Ecto neural progenitor cell (in vitro differentiated cells): ENCODE measurements around the gene SEMA4A.
A peak's percentile ranks its signal among the peaks of the same experiment; 100 is the strongest.
"Not testable (repeated sequence)": the region's sequence is repeated elsewhere in the genome, so short reads cannot be mapped to it uniquely, and the experiment has no call there.

Source experiments
- DNase-seq: peaks from one replicate; pipeline ENCODE4 v3.0.0-alpha.2; 2018; ENCODE audit warnings: low spot score

Gene SEMA4A

DNA sequence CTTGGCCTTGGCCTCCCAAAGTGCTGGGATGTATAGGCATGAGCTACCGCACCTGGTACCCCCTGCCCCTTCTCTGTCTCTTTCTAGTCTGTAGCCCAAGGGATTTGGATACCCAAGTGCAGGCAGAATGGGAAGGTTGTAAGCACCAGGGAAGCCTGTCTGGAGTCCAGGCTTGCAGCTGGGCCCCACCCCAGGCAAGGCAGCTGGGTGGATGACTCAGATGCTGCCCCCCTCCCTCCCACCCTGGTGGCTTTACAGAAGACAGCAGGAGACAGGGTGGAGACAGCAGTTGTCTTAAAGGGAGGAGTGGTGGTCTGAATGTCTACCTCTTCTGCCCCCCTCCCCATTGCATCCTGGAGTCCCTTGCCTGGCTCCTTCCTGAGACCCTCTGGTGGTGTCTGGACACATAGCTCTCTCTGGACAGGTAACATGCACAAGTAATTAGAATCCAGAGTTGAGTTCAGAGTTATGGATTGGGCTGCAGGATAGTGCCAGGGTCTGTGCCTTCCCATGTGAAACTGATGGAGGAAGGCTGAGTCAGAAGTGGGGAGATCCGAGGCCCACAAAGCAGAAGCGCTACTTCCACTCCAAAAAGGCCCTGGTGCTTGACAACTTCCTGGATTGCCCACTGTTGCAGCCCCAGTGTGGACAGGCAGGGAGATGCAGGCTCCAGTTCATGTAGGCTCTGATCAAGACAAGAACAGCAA, 33.7 kb upstream of the SEMA4A start:
- DNase-seq: no peak

DNA sequence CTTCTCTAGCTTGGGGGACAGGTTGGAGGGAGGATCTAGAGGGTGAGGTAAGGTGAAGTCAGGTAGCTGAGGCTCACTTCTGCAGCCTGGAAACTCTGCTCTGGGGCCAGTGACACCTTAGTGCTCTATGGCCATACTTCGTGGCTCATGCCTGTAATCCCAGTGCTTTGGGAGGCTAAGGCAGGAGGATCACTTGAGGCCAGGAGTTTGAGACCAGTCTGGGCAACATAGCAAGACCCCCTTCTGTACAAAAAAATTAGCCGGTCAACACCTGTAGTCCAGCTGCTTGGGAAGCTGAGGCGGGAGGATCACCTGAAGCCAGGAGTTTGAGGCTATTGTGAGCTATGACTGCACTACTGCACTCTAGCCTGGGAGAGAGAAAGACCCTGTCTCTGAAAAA, 33.1 kb upstream of the SEMA4A start:
- no peak for DNase-seq

DNA sequence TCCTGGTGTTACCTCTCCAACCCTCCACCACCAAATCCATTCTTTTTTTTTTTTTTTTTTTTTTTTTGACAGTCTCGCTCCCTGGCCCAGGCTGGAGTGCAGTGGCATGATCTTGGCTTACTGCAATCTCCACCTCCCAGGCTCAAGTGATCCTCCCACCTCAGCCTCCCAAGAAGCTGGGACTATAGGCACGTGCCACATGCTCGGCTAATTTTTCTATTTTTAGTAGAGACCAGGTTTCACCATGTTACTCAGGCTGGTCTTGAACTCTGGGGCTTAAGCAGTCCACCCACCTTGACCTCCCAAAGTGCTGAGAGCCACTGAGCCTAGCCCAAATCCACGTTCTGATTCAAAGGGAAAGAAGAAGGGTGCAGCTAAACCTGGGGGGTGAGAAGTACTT, 32.4 kb upstream of the SEMA4A start:
- DNase-seq: not testable (repeated sequence)

DNA sequence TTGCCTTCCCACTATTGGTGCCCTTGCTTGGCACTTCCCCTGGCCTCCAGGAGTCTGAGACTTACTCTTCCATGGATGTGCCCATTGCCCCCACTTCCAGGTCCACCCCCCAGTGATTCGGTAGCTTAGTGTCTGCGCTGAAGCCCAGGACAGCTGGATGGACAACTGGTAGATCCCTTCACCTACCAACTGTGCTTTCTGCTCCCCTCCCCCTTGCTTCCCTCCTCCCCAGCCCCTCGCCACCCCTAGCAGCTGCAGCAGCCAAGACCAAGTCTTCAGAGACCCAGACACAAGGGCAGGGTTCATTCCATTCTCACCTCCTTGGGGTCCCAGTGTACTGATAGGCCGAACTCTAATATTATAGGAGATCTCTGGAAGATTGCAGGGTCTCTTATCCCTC, 31.9 kb upstream of the SEMA4A start:
- DNase-seq: no peak

DNA sequence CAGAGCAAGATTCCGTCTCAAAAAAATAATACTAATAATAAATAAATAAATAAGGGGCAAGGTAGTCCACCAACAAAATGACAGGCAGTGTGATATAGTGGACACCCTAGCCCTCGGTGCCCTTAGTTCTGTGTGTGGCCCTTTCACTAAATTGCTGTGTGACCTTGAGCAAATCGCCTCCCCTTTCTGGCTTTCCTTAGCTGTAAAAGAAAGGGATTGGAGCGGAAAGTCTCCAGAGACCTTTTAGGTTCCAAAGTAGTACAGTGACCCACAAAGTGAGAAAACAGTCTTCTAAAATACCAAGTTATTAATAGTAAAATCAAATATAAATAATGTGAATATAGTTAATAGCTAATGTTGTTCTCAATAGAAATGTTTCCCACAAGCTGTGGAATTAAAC, 31.3 kb upstream of the SEMA4A start:
- no peak for DNase-seq

DNA sequence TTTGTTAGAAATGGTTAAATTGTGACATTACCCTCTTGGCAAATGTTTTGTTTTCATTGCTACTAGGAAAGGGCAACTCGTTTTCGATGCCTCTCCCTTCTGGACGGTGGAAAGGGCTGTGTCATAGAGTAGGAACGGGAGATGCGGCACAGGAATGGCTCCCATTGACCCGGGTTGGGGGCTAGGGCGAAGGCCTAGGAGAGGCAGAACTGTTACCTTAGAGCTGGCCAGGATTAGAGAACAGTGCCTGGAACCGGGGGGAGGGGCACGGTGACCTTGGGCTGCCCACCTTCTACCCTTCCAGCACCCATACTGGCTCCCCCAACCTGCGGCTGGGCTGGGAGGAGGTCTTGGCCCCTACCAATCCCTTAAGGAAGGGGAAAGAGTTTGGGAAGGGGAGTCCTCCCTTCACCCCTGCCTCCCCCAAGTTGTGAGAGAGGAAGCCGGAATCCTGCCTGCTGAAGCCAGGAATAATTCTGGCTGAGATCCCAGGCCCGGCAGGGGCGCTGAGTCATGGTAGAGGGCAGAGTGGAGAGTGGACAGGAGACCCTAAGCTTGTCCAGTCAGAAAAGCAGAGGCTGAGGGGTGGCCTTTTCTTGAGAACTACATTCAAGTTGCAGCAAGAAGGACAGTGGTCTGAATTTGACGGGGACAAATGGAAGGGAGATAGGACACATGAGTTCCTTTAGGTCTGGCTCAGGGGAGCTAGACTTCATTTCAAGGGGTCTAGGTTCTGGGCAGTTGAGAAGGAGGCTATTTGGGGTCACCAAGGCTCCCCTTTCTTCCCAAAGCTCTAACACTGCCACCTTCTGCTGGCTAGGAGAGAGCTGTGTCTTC, 30.6 kb upstream of the SEMA4A start:
- DNase-seq: no peak

DNA sequence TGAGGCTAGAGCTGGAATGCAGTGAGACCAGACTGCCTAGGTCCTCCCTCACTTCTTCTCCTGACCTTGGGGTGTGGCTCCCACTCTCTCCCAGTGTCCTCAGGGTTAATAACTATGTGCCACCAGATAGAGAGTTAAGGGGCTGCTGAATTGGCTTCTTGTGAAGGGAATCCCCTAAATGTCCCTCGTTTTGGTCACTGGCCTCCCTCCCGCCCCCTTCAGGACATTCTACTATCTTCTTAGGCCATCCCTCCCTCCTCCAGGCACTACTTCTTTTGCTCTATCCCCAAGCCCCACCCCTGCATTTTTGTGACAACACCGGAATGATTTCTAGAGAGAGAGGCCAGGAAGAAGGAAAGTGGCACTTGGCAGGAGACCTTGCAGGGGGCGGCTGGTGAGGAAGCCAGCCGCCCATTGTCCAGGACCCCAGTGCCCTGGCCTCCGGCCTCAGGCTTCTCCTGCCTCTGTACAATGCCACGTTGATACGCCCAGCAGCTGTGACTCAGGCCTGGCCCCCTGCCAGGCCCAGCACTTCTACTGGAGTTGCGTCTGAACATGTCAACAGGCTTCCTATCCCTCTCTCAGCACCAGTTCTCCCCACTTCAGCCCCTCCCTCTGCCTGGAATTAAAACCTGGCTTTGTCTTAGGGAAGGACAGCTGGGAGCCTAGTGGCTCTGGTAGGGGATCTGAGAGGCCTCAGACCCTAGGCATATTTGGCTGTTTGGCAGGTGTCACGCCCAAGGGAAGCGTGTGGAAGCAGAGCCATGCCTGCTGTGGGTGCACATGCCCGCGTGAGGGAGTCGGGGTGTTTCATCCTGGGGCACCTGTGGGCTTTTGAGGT, 29.8 kb upstream of the SEMA4A start:
- DNase-seq: peak; percentile 78

DNA sequence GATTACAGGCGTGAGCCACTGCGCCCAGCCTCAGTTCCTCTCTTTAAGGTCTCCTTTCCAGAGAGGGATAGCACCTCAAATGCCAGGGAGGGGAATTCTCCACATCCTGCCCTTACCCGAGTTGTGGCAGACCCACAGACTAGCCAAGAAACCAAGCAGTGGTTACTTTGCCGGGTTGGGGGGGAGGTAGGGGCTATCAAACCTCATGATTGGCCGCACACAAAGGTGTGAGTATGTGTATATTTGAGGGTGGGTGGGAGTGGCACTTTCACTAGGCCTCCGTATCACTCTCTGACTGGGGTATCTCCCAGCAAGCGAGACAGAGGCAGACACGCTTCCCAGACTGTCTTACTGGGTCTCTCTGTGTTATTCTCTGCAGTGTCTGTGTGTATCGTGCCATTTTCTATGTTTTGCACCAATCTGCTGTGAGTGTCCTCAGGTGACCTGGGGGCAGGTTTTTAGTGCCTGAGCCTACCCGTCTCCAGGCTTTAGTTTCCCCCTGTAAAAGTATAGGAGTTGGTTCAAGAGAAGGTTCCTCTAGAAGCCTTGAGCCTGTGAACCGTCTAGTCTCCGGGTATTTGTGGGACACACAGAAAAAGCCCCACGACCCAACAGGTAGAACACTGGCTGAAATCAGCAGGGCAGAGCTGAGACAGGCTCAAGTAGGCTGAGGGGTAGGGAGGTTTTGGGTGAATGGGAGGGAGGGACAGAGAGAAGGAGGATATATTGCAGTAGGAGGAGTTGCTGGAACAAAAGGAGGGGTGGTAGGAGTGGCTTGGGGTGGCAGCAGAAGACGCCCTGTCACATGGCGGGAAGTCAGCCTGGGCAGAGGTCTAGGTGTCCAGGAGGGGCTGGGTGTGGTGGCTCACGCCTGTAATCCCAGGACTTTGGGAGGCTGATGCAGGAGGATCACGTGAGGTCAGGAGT, 28.6 kb upstream of the SEMA4A start:
- DNase-seq: no peak

DNA sequence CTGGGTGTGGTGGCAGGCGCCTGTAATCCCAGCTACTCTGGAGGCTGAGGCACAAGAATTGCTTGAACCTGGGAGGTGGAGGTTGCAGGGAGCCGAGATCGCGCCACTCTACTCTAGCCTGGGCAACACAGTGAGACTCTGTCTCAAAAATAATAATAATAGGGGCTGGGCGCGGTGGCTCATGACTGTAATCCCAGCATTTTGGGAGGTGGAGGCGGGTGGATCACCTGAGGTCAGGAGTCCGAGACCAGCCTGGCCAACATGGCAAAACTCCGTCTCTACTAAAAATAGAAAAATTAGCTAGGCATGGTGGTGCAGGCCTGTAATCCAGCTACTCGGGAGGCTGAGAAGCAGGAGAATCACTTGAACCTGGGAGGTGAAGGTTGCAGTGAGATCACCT, 27.8 kb upstream of the SEMA4A start:
- DNase-seq: not testable (repeated sequence)

DNA sequence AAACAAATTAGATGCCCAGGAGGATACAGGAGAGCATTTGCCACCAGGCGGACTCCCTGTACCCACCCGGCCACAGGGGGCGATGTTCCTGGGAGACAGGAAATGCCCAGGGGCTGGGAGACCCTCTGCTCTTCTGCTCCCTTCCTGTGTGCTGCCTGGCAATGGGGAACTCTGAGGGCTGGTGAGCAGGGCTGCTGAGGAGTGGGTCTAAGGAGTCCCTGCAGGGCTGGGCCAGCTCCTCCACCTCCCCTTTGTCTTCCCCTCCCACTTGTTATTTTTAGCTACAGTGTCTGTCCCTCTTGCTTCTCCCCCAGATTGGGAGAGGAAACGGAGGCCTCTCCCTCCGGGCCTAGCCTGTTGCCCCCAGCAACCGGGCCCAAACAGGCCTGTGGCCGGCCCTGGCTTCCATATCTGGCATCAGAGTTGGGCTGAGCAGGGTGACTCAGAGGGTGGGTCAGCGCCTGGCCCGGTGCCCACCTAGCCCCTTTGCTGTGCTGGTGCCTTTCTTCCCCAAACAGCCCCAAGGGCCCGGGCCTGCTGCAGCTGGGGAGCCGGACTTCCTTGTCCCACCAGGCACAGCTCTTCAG, 27.2 kb upstream of the SEMA4A start:
- no peak for DNase-seq

DNA sequence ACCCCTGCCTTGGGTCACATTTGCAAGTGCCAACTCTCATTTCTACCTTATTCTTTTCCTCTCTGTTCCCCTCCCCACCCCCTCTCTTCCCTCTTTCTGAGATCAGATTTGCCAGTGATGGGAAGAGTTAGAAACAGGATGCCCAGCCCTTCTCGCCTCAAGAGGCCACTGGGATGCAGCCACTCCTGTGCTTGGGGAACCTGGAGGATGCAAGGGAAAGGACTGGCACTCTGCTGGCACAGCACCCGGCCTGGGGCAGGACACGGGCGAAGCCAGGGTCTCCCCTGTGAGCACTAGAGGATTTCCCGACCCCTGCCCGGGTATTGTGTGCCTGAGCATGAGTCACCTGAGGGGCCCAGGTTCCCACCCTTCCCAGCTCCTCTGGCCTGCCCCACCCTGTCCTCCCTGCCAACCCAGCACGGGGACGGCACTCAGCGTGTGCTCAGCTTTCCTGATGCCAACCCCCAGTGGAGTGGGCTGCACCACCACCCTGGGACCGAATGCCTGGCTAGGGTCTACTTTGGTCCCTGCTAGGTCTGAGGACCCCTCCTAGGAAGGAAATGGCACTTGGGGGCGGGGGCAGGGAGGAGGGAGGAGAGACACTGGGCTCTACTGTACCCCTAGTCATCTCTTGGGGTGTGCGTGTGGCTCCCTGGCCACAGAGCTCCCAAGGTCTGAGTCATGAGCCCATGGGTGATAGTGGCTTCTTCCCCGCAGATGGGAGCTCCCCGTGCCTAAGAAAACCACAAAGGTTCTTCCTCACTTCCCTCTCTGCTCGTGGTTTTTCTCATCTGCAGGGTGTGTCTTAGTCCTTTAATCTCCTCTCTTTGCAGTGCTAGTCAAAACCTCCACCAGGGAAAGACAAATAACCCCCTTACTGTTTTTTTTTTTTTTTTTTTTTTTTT, 26.5 kb upstream of the SEMA4A start:
- DNase-seq: no peak

DNA sequence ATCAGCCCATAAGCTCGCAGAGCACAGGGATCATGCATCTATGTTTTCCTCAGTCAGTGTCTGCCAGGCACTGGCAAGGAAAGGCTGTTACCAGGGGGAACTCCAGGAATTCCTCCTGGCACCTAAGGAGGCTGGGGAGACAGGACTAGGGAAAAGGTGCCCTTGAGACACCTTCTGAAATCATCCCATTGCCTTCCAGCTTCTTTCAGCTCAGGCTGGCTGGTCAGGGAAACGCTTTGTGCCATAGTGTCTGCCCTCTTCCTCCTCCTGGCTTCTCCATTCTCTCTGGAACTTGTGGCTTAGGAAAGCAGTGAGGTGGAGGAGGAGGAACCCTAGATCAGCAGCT, 25.1 kb upstream of the SEMA4A start:
- no peak for DNase-seq

DNA sequence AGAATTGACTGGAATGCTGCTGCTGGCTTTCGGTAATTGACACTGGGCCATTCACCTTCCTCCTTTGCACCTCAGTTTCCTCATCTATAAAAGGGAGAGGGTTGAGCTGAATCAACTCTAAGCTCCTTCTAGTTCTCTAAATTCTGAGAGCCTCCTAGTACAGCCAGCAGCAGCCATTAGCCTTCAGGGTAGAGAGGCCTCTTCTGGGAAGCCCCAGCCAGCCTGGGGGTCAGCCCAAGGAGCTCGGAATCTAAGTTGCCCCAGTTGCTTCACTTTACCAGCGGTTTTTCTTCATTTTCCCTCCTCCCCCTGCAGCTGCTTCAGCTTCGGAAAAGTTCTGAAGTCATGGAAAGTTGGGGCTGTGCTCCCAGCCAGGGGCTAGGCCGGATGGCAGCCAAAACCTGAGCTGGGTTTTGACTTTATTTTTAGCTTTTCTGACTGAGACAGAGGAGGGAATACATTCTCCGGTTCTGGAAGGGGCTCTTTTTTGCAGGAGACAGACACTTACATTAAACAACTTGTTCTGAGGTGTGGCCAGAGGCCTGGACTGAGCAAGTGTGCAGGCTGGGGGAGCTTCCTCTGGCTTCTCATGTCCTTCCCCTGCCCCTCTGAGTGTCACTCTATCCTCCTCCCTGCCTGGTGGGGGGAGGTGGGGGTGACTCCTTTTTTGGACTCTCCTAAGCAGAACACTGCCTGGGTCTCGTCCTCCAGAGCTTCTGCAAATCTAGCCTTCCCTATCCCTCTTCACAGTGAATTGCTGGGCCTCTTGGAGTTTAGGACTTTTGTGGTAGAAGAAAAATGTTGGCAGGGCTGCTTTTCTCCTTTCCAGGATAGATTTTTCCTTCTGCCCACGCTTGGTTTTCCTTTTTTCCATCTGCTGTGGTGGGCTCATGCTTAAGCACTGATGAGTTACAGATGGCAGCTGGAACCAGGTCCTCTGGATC, 24.5 kb upstream of the SEMA4A start:
- DNase-seq: no peak

DNA sequence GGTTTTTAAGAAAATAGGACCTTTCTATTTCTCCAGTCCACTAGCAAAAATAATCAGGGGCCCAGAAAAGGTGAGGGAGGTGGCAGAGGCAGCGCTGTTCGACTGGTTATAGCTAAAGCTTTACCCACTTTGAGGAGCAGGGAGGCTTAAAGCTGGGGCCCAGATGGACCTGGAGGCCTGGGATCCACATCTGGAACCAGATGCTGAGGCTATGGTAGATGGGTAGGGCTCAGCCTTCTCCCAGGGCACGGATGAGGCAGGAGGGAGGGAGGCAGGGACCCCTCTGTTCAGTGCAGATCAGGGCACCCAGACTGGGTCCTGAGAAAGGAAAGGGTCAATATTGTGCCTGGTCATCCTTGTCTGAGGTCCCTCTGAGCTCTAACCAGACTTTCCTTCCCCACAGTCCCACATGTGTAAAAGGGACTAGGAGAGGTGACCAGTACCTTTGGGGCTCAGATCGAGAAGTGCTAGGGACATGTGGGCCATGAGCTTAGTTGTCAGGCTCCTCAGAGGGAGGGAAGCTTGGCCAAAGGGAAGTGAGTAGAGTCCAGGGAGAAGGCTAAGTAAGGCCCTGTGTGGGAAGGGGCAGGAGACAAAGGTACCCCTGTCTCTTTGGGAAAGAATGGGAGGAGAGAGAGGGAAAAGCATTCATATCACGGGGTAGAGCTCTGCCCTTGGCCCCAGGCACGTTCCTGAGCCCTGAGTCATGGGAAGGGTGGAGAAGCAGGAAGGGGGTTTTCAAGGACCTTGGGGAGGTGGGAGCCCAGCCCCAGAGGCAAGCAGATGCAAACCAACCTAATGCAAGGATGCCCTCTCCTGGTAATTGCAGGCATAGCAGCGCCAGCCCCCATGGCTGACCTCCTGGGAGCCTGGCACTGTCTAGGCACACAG, 23.5 kb upstream of the SEMA4A start:
- DNase-seq: peak; percentile 87

DNA sequence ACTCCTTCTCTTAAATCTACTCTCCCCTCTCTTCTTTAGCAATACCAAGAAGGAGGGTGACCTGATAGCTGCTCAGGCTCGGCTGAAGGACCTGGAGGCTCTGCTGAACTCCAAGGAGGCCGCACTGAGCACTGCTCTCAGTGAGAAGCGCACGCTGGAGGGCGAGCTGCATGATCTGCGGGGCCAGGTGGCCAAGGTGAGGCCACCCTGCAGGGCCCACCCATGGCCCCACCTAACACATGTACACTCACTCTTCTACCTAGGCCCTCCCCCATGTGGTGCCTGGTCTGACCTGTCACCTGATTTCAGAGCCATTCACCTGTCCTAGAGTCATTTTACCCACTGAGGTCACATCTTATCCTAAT, 22.8 kb upstream of the SEMA4A start:
- DNase-seq: no peak

DNA sequence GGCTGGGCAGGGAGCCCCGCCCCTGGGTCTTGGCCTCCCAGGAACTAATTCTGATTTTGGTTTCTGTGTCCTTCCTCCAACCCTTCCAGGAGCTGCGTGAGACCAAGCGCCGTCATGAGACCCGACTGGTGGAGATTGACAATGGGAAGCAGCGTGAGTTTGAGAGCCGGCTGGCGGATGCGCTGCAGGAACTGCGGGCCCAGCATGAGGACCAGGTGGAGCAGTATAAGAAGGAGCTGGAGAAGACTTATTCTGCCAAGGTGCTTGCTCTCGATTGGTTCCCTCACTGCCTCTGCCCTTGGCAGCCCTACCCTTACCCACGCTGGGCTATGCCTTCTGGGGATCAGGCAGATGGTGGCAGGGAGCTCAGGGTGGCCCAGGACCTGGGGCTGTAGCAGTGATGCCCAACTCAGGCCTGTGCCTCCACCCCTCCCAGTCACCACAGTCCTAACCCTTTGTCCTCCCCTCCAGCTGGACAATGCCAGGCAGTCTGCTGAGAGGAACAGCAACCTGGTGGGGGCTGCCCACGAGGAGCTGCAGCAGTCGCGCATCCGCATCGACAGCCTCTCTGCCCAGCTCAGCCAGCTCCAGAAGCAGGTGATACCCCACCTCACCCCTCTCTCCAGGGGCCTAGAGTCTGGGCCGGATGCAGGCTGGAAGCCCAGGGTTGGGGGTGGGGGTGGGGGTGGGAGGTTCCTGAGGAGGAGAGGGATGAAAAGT, 18.5 kb upstream of the SEMA4A start:
- no peak for DNase-seq
